K562 (cell line): ENCODE measurements around the gene RGS19. TPM values are rescaled to one million over a fixed set of nuclear protein-coding genes. Genes with fewer than 3 reads are reported as not detected.
A peak's percentile ranks its signal among the peaks of the same experiment; 100 is the strongest.

Experiments
- ATAC-seq: fragments of 200-7000 bp; cut with Tn5 transposase; 3 replicates; pipeline ENCODE4 v1.9.1; 2020; ENCODE audit warnings: moderate library complexity
- BruUV-seq: library from RNA; stranded (reverse); fragments of 400-500 nt; replicated peaks from 2 replicates; lab custom pipeline; 2021; lab: Mats Ljungman, UMichigan
- CTCF ChIA-PET: fragments of 300-600 bp; formaldehyde crosslinking; extraction: SDS; loops from one replicate; lab custom pipeline; 2021; ENCODE audit warnings: low intra/inter-chr PET ratio; lab: Yijun Ruan, JAX
- POLR2A ChIA-PET: fragments of 300-600, 350-650 bp; sonication (Branson Sonifier 250); formaldehyde crosslinking; extraction: SDS; loops from one replicate; lab custom pipeline; 2021; ENCODE audit warnings: antibody characterized with exemption, inconsistent platforms; lab: Yijun Ruan, JAX
- DNase-seq, 4 experiments: peaks; one replicate each; pipeline versions ENCODE4 v3.0.0 to v3.0.0-alpha.2; 2011 to 2018; ENCODE audit warnings: low spot score in 3 of 4, mixed read lengths in 3 of 4; ENCODE audit errors: extremely low read depth in 1 of 4
- FAIRE-seq: peaks from 2 replicates; lab custom pipeline; 2011; peaks lifted over from hg19 to GRCh38; lab: Jason Lieb, UNC
- H2AFZ ChIP-seq: 2 replicates; pipeline ENCODE4 v1.6.0; 2011; ENCODE audit warnings: low read depth, low read length, control low read depth, inconsistent platforms
- H3K27ac ChIP-seq: fragments of 200-600 bp; 3 replicates; pipeline ENCODE4 v1.8.0; 2011; ENCODE audit warnings: low read depth, mild to moderate bottlenecking, control low read depth, inconsistent platforms, low read length, moderate library complexity, mixed read lengths; ENCODE audit errors: extremely low read depth
- H3K27me3 ChIP-seq, 2 experiments: fragments of 300-600 bp in 1 of 2; 2 replicates in 1 of 2; 3 replicates in 1 of 2; pipeline versions ENCODE4 v1.6.0 to v1.8.0; 2011; ENCODE audit warnings: inconsistent platforms in 2 of 2, low read length in 2 of 2, mild to moderate bottlenecking in 1 of 2, mixed read lengths in 1 of 2, moderate library complexity in 1 of 2; ENCODE audit not compliant: control insufficient read depth in 2 of 2, insufficient read depth in 2 of 2
- H3K36me3 ChIP-seq: fragments of 300-600 bp; 3 replicates; pipeline ENCODE4 v1.8.0; 2011; ENCODE audit warnings: mild to moderate bottlenecking, low read length, inconsistent platforms; ENCODE audit not compliant: control insufficient read depth, insufficient read depth
- H3K4me1 ChIP-seq, 2 experiments: fragments of 200-600 bp in 1 of 2; replicated peaks in 1 of 2; 2 replicates in 1 of 2; 3 replicates in 1 of 2; pipeline versions ENCODE4 v1.5.1 to v1.8.0; 2011; ENCODE audit warnings: inconsistent platforms in 2 of 2, low read length in 2 of 2, mild to moderate bottlenecking in 1 of 2, mixed read lengths in 1 of 2, moderate library complexity in 1 of 2; ENCODE audit not compliant: control insufficient read depth in 2 of 2, insufficient read depth in 2 of 2
- H3K4me2 ChIP-seq: 2 replicates; pipeline ENCODE4 v1.6.1; 2011; ENCODE audit warnings: low read length, control low read depth, inconsistent platforms, mixed read lengths; ENCODE audit not compliant: insufficient read depth
- H3K4me3 ChIP-seq: fragments of 200-600 bp; sonication (generic), shearing (Covaris generic); 2 replicates; pipeline ENCODE4 v1.5.1; 2016; ENCODE audit warnings: control low read depth, inconsistent platforms
- H3K79me2 ChIP-seq: fragments of 200-600 bp; 3 replicates; pipeline ENCODE4 v1.8.0; 2011; ENCODE audit warnings: low read length, inconsistent platforms; ENCODE audit not compliant: control insufficient read depth, insufficient read depth
- H3K9ac ChIP-seq, 2 experiments: 2 replicates each; pipeline versions ENCODE4 v1.6.0 to v1.6.1; 2011; ENCODE audit warnings: low read depth in 2 of 2, low read length in 2 of 2, control low read depth in 1 of 2, inconsistent platforms in 1 of 2, mild to moderate bottlenecking in 1 of 2, mixed read lengths in 1 of 2; ENCODE audit not compliant: insufficient read depth in 1 of 2
- H3K9me1 ChIP-seq: one replicate; pipeline ENCODE4 v1.6.0; 2011; ENCODE audit warnings: inconsistent platforms, mild to moderate bottlenecking, low read length, moderate library complexity; ENCODE audit not compliant: control insufficient read depth, insufficient read depth
- H3K9me3 ChIP-seq: replicated peaks from 2 replicates; pipeline ENCODE4 v1.5.1; 2011; ENCODE audit warnings: low read depth, low read length, inconsistent platforms; ENCODE audit not compliant: control insufficient read depth, insufficient read depth
- H4K20me1 ChIP-seq: replicated peaks from 2 replicates; pipeline ENCODE4 v1.6.1; 2011; ENCODE audit warnings: low read length, inconsistent platforms, mixed read lengths; ENCODE audit not compliant: control insufficient read depth, insufficient read depth
- ELK1 ChIP-seq: sonication (generic); formaldehyde crosslinking; IDR thresholded peaks from 2 replicates; pipeline ENCODE4 v1.8.1; 2022; ENCODE audit warnings: missing genetic modification reagents
- ETS2 ChIP-seq: IDR thresholded peaks from 2 replicates; pipeline ENCODE4 v1.6.1; 2016; ENCODE audit warnings: borderline replicate concordance, missing genetic modification characterization, mild to moderate bottlenecking, moderate library complexity, missing compliant biosample characterization; ENCODE audit not compliant: poor library complexity, severe bottlenecking
- HMGN3 ChIP-seq: IDR thresholded peaks from 2 replicates; pipeline ENCODE4 v1.6.1; 2011; ENCODE audit warnings: borderline replicate concordance, low read depth, mild to moderate bottlenecking, mixed read lengths, low read length; ENCODE audit not compliant: insufficient read length; ENCODE audit errors: extremely low read depth
- KAT2B ChIP-seq: IDR thresholded peaks from one replicate; pipeline ENCODE4 v1.6.1; 2012; ENCODE audit warnings: low read depth, mild to moderate bottlenecking, control low read depth, inconsistent platforms, low read length, moderate library complexity
- MEF2A ChIP-seq: IDR thresholded peaks from 2 replicates; pipeline ENCODE4 v1.6.1; 2011; ENCODE audit warnings: low read depth, mild to moderate bottlenecking, low read length, moderate library complexity; ENCODE audit not compliant: control insufficient read depth
- NFATC3 ChIP-seq: fragments of 450-650 bp; IDR thresholded peaks from 2 replicates; pipeline ENCODE4 v1.6.1; 2017; ENCODE audit warnings: mild to moderate bottlenecking
- POLR2G ChIP-seq: fragments of 200-400 bp; formaldehyde crosslinking; IDR thresholded peaks from 2 replicates; pipeline ENCODE4 v1.6.1; 2017; ENCODE audit warnings: low read depth, mild to moderate bottlenecking, antibody characterized with exemption, low read length, moderate library complexity
- PRDM10 ChIP-seq: fragments of 450-650 bp; IDR thresholded peaks from 2 replicates; pipeline ENCODE4 v1.6.1; 2018; ENCODE audit not compliant: partially characterized antibody
- RBFOX2 ChIP-seq: fragments of 200-400 bp; formaldehyde crosslinking; IDR thresholded peaks from 2 replicates; pipeline ENCODE4 v1.6.1; 2017; ENCODE audit warnings: low read depth, mild to moderate bottlenecking, low read length, moderate library complexity
- SMAD2 ChIP-seq: fragments of 150-350 bp; IDR thresholded peaks from 2 replicates; pipeline ENCODE4 v1.6.1; 2014; ENCODE audit warnings: low read depth, mild to moderate bottlenecking, low read length
- STAG1 ChIP-seq: sonication (generic); formaldehyde crosslinking; IDR thresholded peaks from 2 replicates; pipeline ENCODE4 v1.5.0; 2020; ENCODE audit warnings: missing genetic modification reagents, borderline replicate concordance
- STAT5A ChIP-seq: IDR thresholded peaks from 2 replicates; pipeline ENCODE4 v1.6.1; 2012; ENCODE audit warnings: low read length, inconsistent platforms, borderline replicate concordance
- TAF1 ChIP-seq: IDR thresholded peaks from 2 replicates; pipeline ENCODE4 v1.6.1; 2011; ENCODE audit warnings: mild to moderate bottlenecking, low read length, moderate library complexity; ENCODE audit not compliant: insufficient read depth, control insufficient read depth, severe bottlenecking; ENCODE audit errors: extremely low read depth
- TSC22D4 ChIP-seq: fragments of 450-650 bp; IDR thresholded peaks from 2 replicates; pipeline ENCODE4 v1.6.1; 2016; ENCODE audit warnings: missing genetic modification characterization, missing biosample characterization, control low read depth
- ZNF324 ChIP-seq: fragments of 250-450 bp; sonication (Bioruptor Pico); IDR thresholded peaks from 2 replicates; pipeline ENCODE4 v1.4.0; 2020; ENCODE audit warnings: mild to moderate bottlenecking
- ZNF699 ChIP-seq: fragments of 250-450 bp; sonication (Bioruptor Pico); IDR thresholded peaks from 2 replicates; pipeline ENCODE4 v1.8.0; 2021; ENCODE audit warnings: mild to moderate bottlenecking, moderate library complexity; ENCODE audit not compliant: insufficient replicate concordance
- WGBS: fragments of 100-300 bp; shearing (Covaris generic); methylation state at CpG from one replicate; pipeline ENCODE4 v1.1.6; 2016; ENCODE audit warnings: low coverage, mixed read lengths; ENCODE audit not compliant: insufficient coverage; ENCODE audit errors: missing lambda C conversion rate; 5-methylcytosine and 5-hydroxymethylcytosine counted together
- in situ Hi-C: fragments of 300-500 bp; cut with MboI; formaldehyde crosslinking; loops from 4 replicates; pipeline ENCODE4 v1.15.0; 2018; ENCODE audit warnings: inconsistent platforms, mixed read lengths
- intact Hi-C: fragments of 100-400 bp; cut with micrococcal nuclease; formaldehyde crosslinking; loops from 2 replicates; pipeline ENCODE4 v1.14.2; 2022
- polyA plus RNA-seq, 8 experiments: library from polyadenylated mRNA; depleted of rRNA in 4 of 8; stranded (reverse) in 5 of 8; unstranded in 3 of 8; fragments of >200 nt; fragmentation: Nextera tagmentation in 2 of 8; fragmentation: Illumina TruSeq in 1 of 8; extraction: Ambion mirVana in 2 of 8; extraction: Trizol in 1 of 8; gene quantifications; 2 replicates each; pipeline versions ENCODE4 v1.2.1 to v1.2.3, GENCODE V29; 2011 to 2014; ENCODE audit warnings: inconsistent platforms in 1 of 8, missing spikeins in 1 of 8
- total RNA-seq, 7 experiments: library from RNA; depleted of rRNA in 6 of 7; stranded (reverse); fragments of >200 nt in 6 of 7; fragmentation: Illumina TruSeq in 2 of 7; extraction: Trizol in 2 of 7; gene quantifications; 2 replicates each; pipeline versions ENCODE4 v1.2.1 to v1.2.3, GENCODE V29; 2011 to 2021; ENCODE audit warnings: low replicate concordance in 1 of 7

RGS19 gene
- total and polyA plus RNA-seq, 9 of the 15 experiments (the other 6 are each of a cell fraction or from before 2014, with no cell fraction given): 0.41 to 23.7 (median 14.6) TPM

- intact Hi-C loops (no loop called here), in situ Hi-C loops (no loop called here)
- FAIRE-seq (no peak), DNase-seq (no peak), ATAC-seq (no peak)
- Histone ChIP-seq H2AFZ (no peak overlapping the region), H3K36me3 (peaks cover 8% of the 10 kb centered on the region; the same call in 1 of the 3 replicates), H3K4me3 (no peak overlapping the region), H3K27ac (no peak overlapping the region), H3K9me3 (no peaks in the 10 kb centered on the region), H3K4me1 (peaks cover 13 to 86% of the 10 kb centered on the region in 2 experiments), H3K79me2 (no peaks in the 10 kb centered on the region), H3K4me2 (no peak overlapping the region), H4K20me1 (no peaks in the 10 kb centered on the region), H3K27me3 (no peaks in the 10 kb centered on the region), H3K9me1 (peaks cover 3% of the 10 kb centered on the region), H3K9ac (no peak overlapping the region; a peak in 1 of 4 replicates)
- BruUV-seq: no TSS peak
- 68% methylated on average over 19 of the region's 31 CpGs for WGBS
- CTCF ChIA-PET: no interaction called here
- POLR2A ChIA-PET: interaction anchor here (0.6 kb wide), 1 partner anchor 10 kb away, joined by 3 read pairs; no protein-coding TSS in a partner anchor
- TF ChIP-seq HMGN3 (no peak), MEF2A (no peak), PRDM10 (no peak), ZNF699 (CRISPR knock-in tag) (no peak), STAT5A (no peak), ELK1 (CRISPR knock-in tag) (no peak), TSC22D4 (tag) (no peak), TAF1 (no peak), RBFOX2 (peak; percentile 6; the same call in 1 of the 2 replicates), KAT2B (no peak), POLR2G (peak; percentile 53), STAG1 (no peak), ETS2 (no peak), SMAD2 (no peak), ZNF324 (CRISPR knock-in tag) (no peak), NFATC3 (no peak)
Observed at GRCh38 chr20:64070244-64070993, 8.9 kb downstream of the RGS19 start.
